ENCODE measurements around the gene COG4.

Gene COG4

DNA sequence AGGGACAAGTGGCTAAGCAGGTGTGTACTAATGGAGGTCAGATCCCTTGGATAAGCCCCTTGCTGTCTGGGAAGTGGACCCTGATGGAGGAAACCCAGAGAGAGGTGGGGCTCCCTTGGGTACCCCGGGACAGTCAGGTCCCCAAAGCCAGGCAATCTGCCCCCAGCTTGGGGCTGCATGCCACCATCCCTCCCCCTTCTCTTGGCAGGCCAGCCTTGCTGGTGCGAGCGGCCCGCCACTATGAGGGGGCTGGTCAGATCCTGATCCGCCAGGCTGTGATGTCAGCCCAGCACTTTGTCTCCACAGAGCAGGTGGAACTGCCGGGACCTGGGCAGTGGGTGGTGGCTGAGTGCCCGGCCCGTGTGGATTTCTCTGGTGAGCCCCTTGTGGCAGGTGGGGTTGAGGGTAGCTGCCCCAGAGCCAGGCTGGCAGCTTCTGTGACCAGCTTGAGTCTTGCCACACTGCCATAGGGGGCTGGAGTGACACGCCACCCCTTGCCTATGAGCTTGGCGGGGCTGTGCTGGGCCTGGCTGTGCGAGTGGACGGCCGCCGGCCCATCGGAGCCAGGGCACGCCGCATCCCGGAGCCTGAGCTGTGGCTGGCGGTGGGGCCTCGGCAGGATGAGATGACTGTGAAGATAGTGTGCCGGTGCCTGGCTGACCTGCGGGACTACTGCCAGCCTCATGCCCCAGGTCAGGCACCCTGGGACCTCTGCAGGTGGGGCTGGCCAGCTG, 48.9 kb downstream of the COG4 start:
- peaks cover 0 to 26% of the 10 kb centered on the region in 2 experiments; a peak in 2 of 3 replicates for H3K36me3 ChIP-seq (ENCODE audit: control insufficient read depth in 2 of 2, insufficient read depth in 1 of 2, low read length in 2 of 2)
- TF ChIP-seq ZXDB (tag by site-specific recombination; IDR thresholded peaks at IDR 0.05) (no peak), ZBTB48 (tag by site-specific recombination; IDR thresholded peaks at IDR 0.05) (no peak), YY2 (tag by site-specific recombination; IDR thresholded peaks at IDR 0.05) (no peak), OVOL3 (tag by site-specific recombination; IDR thresholded peaks at IDR 0.05) (no peak), ZNF660 (tag by site-specific recombination; IDR thresholded peaks at IDR 0.05) (no peak), ZSCAN16 (tag by site-specific recombination; IDR thresholded peaks at IDR 0.05) (no peak), ZNF549 (tag by site-specific recombination; IDR thresholded peaks at IDR 0.05) (no peak), RBAK (tag by site-specific recombination; IDR thresholded peaks at IDR 0.05) (no peak), ZNF629 (tag by site-specific recombination; IDR thresholded peaks at IDR 0.05) (no peak), ZNF768 (tag by site-specific recombination; IDR thresholded peaks at IDR 0.05) (no peak)
- TF ChIP-seq, protein P1, sequence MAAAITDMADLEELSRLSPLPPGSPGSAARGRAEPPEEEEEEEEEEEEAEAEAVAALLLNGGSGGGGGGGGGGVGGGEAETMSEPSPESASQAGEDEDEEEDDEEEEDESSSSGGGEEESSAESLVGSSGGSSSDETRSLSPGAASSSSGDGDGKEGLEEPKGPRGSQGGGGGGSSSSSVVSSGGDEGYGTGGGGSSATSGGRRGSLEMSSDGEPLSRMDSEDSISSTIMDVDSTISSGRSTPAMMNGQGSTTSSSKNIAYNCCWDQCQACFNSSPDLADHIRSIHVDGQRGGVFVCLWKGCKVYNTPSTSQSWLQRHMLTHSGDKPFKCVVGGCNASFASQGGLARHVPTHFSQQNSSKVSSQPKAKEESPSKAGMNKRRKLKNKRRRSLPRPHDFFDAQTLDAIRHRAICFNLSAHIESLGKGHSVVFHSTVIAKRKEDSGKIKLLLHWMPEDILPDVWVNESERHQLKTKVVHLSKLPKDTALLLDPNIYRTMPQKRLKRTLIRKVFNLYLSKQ (tag by site-specific recombination; IDR thresholded peaks at IDR 0.05; ENCODE audit: borderline replicate concordance), result no peak
- TF ChIP-seq, protein P2, sequence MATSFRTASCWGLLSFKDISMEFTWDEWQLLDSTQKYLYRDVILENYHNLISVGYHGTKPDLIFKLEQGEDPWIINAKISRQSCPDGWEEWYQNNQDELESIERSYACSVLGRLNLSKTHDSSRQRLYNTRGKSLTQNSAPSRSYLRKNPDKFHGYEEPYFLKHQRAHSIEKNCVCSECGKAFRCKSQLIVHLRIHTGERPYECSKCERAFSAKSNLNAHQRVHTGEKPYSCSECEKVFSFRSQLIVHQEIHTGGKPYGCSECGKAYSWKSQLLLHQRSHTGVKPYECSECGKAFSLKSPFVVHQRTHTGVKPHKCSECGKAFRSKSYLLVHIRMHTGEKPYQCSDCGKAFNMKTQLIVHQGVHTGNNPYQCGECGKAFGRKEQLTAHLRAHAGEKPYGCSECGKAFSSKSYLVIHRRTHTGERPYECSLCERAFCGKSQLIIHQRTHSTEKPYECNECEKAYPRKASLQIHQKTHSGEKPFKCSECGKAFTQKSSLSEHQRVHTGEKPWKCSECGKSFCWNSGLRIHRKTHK (tag by site-specific recombination; IDR thresholded peaks at IDR 0.05), result no peak
- TF ChIP-seq, protein P3, sequence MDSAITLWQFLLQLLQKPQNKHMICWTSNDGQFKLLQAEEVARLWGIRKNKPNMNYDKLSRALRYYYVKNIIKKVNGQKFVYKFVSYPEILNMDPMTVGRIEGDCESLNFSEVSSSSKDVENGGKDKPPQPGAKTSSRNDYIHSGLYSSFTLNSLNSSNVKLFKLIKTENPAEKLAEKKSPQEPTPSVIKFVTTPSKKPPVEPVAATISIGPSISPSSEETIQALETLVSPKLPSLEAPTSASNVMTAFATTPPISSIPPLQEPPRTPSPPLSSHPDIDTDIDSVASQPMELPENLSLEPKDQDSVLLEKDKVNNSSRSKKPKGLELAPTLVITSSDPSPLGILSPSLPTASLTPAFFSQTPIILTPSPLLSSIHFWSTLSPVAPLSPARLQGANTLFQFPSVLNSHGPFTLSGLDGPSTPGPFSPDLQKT (IDR thresholded peaks at IDR 0.05; ENCODE audit: borderline replicate concordance, low read depth, low read length), result no peak
- TF ChIP-seq, protein P4, sequence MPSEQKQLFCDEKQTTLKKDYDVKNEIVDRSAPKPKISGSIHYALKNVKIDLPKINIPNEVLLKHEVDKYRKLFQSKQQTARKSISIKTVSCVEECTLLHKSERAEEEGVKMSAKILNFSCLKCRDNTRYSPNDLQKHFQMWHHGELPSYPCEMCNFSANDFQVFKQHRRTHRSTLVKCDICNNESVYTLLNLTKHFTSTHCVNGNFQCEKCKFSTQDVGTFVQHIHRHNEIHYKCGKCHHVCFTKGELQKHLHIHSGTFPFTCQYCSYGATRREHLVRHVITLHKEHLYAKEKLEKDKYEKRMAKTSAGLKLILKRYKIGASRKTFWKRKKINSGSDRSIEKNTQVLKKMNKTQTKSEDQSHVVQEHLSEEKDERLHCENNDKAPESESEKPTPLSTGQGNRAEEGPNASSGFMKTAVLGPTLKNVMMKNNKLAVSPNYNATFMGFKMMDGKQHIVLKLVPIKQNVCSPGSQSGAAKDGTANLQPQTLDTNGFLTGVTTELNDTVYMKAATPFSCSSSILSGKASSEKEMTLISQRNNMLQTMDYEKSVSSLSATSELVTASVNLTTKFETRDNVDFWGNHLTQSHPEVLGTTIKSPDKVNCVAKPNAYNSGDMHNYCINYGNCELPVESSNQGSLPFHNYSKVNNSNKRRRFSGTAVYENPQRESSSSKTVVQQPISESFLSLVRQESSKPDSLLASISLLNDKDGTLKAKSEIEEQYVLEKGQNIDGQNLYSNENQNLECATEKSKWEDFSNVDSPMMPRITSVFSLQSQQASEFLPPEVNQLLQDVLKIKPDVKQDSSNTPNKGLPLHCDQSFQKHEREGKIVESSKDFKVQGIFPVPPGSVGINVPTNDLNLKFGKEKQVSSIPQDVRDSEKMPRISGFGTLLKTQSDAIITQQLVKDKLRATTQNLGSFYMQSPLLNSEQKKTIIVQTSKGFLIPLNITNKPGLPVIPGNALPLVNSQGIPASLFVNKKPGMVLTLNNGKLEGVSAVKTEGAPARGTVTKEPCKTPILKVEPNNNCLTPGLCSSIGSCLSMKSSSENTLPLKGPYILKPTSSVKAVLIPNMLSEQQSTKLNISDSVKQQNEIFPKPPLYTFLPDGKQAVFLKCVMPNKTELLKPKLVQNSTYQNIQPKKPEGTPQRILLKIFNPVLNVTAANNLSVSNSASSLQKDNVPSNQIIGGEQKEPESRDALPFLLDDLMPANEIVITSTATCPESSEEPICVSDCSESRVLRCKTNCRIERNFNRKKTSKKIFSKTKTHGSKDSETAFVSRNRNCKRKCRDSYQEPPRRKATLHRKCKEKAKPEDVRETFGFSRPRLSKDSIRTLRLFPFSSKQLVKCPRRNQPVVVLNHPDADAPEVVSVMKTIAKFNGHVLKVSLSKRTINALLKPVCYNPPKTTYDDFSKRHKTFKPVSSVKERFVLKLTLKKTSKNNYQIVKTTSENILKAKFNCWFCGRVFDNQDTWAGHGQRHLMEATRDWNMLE (tag by site-specific recombination; conservative IDR thresholded peaks at IDR 0.05; ENCODE audit: low read depth), result no peak
- TF ChIP-seq, protein P5, sequence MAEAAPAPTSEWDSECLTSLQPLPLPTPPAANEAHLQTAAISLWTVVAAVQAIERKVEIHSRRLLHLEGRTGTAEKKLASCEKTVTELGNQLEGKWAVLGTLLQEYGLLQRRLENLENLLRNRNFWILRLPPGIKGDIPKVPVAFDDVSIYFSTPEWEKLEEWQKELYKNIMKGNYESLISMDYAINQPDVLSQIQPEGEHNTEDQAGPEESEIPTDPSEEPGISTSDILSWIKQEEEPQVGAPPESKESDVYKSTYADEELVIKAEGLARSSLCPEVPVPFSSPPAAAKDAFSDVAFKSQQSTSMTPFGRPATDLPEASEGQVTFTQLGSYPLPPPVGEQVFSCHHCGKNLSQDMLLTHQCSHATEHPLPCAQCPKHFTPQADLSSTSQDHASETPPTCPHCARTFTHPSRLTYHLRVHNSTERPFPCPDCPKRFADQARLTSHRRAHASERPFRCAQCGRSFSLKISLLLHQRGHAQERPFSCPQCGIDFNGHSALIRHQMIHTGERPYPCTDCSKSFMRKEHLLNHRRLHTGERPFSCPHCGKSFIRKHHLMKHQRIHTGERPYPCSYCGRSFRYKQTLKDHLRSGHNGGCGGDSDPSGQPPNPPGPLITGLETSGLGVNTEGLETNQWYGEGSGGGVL (tag by site-specific recombination; IDR thresholded peaks at IDR 0.05), result no peak
- TF ChIP-seq, protein P6, sequence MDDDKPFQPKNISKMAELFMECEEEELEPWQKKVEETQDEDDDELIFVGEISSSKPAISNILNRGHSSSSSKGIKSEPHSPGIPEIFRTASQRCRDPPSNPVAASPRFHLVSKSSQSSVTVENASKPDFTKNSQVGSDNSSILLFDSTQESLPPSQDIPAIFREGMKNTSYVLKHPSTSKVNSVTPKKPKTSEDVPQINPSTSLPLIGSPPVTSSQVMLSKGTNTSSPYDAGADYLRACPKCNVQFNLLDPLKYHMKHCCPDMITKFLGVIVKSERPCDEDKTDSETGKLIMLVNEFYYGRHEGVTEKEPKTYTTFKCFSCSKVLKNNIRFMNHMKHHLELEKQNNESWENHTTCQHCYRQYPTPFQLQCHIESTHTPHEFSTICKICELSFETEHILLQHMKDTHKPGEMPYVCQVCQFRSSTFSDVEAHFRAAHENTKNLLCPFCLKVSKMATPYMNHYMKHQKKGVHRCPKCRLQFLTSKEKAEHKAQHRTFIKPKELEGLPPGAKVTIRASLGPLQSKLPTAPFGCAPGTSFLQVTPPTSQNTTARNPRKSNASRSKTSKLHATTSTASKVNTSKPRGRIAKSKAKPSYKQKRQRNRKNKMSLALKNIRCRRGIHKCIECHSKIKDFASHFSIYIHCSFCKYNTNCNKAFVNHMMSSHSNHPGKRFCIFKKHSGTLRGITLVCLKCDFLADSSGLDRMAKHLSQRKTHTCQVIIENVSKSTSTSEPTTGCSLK (tag by site-specific recombination; IDR thresholded peaks at IDR 0.05), result no peak
- H3K27ac ChIP-seq (ENCODE audit: extremely low read depth, low read depth, low read length), result no peak overlapping the region
- POLR2A ChIA-PET, result no interaction called here
- no peaks in the 10 kb centered on the region for H3K9me3 ChIP-seq (ENCODE audit: control insufficient read depth, insufficient read depth, low read depth, low read length)
- no peak overlapping the region for H3K4me3 ChIP-seq (ENCODE audit: low read depth, low read length)
- CTCF ChIA-PET, result interaction anchor here (0.6 kb wide), 1 partner anchor 59 kb away, joined by 3 read pairs; no protein-coding TSS in a partner anchor
- peaks cover 2% of the 10 kb centered on the region; the same call in 1 of the 2 replicates for H3K4me1 ChIP-seq (ENCODE audit: control insufficient read depth, insufficient read depth, low read length)
